K562 (cell line): ENCODE results near the gene PDE6G. TPM values are rescaled to one million over a fixed set of nuclear protein-coding genes. Genes with fewer than 3 reads are reported as not detected.

Experiments
- DEAF1 ChIP-seq: fragments of 450-650 bp; formaldehyde crosslinking; IDR thresholded peaks from 2 replicates; pipeline ENCODE4 v1.4.0; 2020; ENCODE audit warnings: mild to moderate bottlenecking, moderate library complexity
- HNRNPUL1 ChIP-seq: fragments of 200-400 bp; formaldehyde crosslinking; IDR thresholded peaks from 2 replicates; pipeline ENCODE4 v1.6.1; 2017; ENCODE audit warnings: low read length
- NUFIP1 ChIP-seq: fragments of 450-650 bp; IDR thresholded peaks from 2 replicates; pipeline ENCODE4 v1.6.1; 2018; ENCODE audit not compliant: partially characterized antibody
- RBFOX2 ChIP-seq: fragments of 200-400 bp; formaldehyde crosslinking; IDR thresholded peaks from 2 replicates; pipeline ENCODE4 v1.6.1; 2017; ENCODE audit warnings: low read depth, mild to moderate bottlenecking, low read length, moderate library complexity
- RHOXF2B ChIP-seq: fragments of 250-450 bp; sonication (Bioruptor Pico); conservative IDR thresholded peaks from 2 replicates; pipeline ENCODE4 v1.5.1; 2021
- YBX1 ChIP-seq: fragments of 450-650 bp; IDR thresholded peaks from 2 replicates; pipeline ENCODE4 v1.7.1; 2016; ENCODE audit warnings: mild to moderate bottlenecking
- ZNF165 ChIP-seq: fragments of 250-450 bp; sonication (Bioruptor Pico); IDR thresholded peaks from 2 replicates; pipeline ENCODE4 v1.4.0; 2020; ENCODE audit warnings: borderline replicate concordance
- polyA plus RNA-seq, 8 experiments: library from polyadenylated mRNA; depleted of rRNA in 4 of 8; stranded (reverse) in 5 of 8; unstranded in 3 of 8; fragments of >200 nt; fragmentation: Nextera tagmentation in 2 of 8; fragmentation: Illumina TruSeq in 1 of 8; extraction: Ambion mirVana in 2 of 8; extraction: Trizol in 1 of 8; gene quantifications; 2 replicates each; pipeline versions ENCODE4 v1.2.1 to v1.2.3, GENCODE V29; 2011 to 2014; ENCODE audit warnings: inconsistent platforms in 1 of 8, missing spikeins in 1 of 8
- total RNA-seq, 7 experiments: library from RNA; depleted of rRNA in 6 of 7; stranded (reverse); fragments of >200 nt in 6 of 7; fragmentation: Illumina TruSeq in 2 of 7; extraction: Trizol in 2 of 7; gene quantifications; 2 replicates each; pipeline versions ENCODE4 v1.2.1 to v1.2.3, GENCODE V29; 2011 to 2021; ENCODE audit warnings: low replicate concordance in 1 of 7
- TF ChIP-seq, protein P1 (sequence below): sonication (generic); formaldehyde crosslinking; IDR thresholded peaks from 2 replicates; pipeline ENCODE4 v1.8.0; 2022; ENCODE audit warnings: mild to moderate bottlenecking, low read depth, missing genetic modification reagents
- TF ChIP-seq, protein P2 (sequence below): fragments of 450-650 bp; formaldehyde crosslinking; conservative IDR thresholded peaks from 2 replicates; pipeline ENCODE4 v1.4.0; 2022; ENCODE audit warnings: mild to moderate bottlenecking, missing genetic modification characterization

The PDE6G gene
- total and polyA plus RNA-seq, 9 of the 15 experiments (the other 6 are each of a cell fraction or from before 2014, with no cell fraction given): 0.14 to 0.59 TPM; not detected in 7

GRCh38 chr17:81690066-81690465, 33.7 kb upstream of the PDE6G start (continued):
- TF ChIP-seq, protein P1, sequence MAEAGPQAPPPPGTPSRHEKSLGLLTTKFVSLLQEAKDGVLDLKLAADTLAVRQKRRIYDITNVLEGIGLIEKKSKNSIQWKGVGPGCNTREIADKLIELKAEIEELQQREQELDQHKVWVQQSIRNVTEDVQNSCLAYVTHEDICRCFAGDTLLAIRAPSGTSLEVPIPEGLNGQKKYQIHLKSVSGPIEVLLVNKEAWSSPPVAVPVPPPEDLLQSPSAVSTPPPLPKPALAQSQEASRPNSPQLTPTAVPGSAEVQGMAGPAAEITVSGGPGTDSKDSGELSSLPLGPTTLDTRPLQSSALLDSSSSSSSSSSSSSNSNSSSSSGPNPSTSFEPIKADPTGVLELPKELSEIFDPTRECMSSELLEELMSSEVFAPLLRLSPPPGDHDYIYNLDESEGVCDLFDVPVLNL (CRISPR knock-in tag): no peak
- no peak for TF ChIP-seq ZNF165
- TF ChIP-seq HNRNPUL1: no peak
- TF ChIP-seq, protein P2, sequence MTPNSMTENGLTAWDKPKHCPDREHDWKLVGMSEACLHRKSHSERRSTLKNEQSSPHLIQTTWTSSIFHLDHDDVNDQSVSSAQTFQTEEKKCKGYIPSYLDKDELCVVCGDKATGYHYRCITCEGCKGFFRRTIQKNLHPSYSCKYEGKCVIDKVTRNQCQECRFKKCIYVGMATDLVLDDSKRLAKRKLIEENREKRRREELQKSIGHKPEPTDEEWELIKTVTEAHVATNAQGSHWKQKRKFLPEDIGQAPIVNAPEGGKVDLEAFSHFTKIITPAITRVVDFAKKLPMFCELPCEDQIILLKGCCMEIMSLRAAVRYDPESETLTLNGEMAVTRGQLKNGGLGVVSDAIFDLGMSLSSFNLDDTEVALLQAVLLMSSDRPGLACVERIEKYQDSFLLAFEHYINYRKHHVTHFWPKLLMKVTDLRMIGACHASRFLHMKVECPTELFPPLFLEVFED: no peak
- TF ChIP-seq RHOXF2B: no peak
- TF ChIP-seq RBFOX2: no peak
- no peak for TF ChIP-seq NUFIP1
- no peak for TF ChIP-seq YBX1
- no peak for TF ChIP-seq DEAF1 (CRISPR knock-in tag)
